Mucosa of stomach (tissue), 1 donor: Measurements from ENCODE around the gene SMAD4.

Experiments used
- H3K27me3 ChIP-seq: one replicate; pipeline ENCODE4 v1.7.0; 2013; ENCODE audit warnings: mild to moderate bottlenecking, low read length; ENCODE audit not compliant: control insufficient read depth, insufficient read depth
- H3K36me3 ChIP-seq: one replicate; pipeline ENCODE4 v1.7.0; 2013; ENCODE audit warnings: low read length; ENCODE audit not compliant: control insufficient read depth, insufficient read depth
- H3K4me1 ChIP-seq: one replicate; pipeline ENCODE4 v1.7.0; 2013; ENCODE audit warnings: mild to moderate bottlenecking, low read length; ENCODE audit not compliant: control insufficient read depth, insufficient read depth
- H3K4me3 ChIP-seq: one replicate; pipeline ENCODE4 v1.7.0; 2013; ENCODE audit warnings: low read length
- H3K9ac ChIP-seq: one replicate; pipeline ENCODE4 v1.7.0; 2013; ENCODE audit warnings: mild to moderate bottlenecking, low read length, moderate library complexity
- H3K9me3 ChIP-seq: one replicate; pipeline ENCODE4 v1.7.0; 2013; ENCODE audit warnings: mild to moderate bottlenecking, low read length, moderate library complexity; ENCODE audit not compliant: control insufficient read depth
- donor health status: Pancreatic carcinoma.

Gene SMAD4

GRCh38 chr18:51028201-51028805, 1.7 kb upstream of the SMAD4 start:
- Histone ChIP-seq H3K36me3 (no peaks in the 10 kb centered on the region), H3K4me1 (peaks cover 24% of the 10 kb centered on the region), H3K27me3 (no peaks in the 10 kb centered on the region), H3K9me3 (no peaks in the 10 kb centered on the region), H3K4me3 (no peak overlapping the region), H3K9ac (no peak overlapping the region)

- Histone ChIP-seq H3K27me3 (no peaks in the 10 kb centered on the region), H3K9me3 (no peaks in the 10 kb centered on the region), H3K9ac (peak overlapping the region; percentile 97), H3K4me1 (peaks cover 24% of the 10 kb centered on the region), H3K4me3 (peak overlapping the region; percentile 75), H3K36me3 (no peaks in the 10 kb centered on the region)
These were observed 677 bp upstream of the SMAD4 start for GRCh38 chr18:51029378-51029693.

- no peaks in the 10 kb centered on the region for H3K27me3 ChIP-seq
- H3K9me3 ChIP-seq = no peaks in the 10 kb centered on the region
- peak overlapping the region; percentile 97 for H3K9ac ChIP-seq
- peak overlapping the region; percentile 29 for H3K4me3 ChIP-seq
- no peaks in the 10 kb centered on the region for H3K36me3 ChIP-seq
- peaks cover 24% of the 10 kb centered on the region for H3K4me1 ChIP-seq
These were observed 685 bp downstream of the SMAD4 start for GRCh38 chr18:51030537-51031258.

- Histone ChIP-seq H3K9ac (peak overlapping the region; percentile 18), H3K27me3 (no peaks in the 10 kb centered on the region), H3K9me3 (no peaks in the 10 kb centered on the region), H3K4me3 (no peak overlapping the region), H3K4me1 (peaks cover 25% of the 10 kb centered on the region), H3K36me3 (no peaks in the 10 kb centered on the region)
These were observed 2.2 kb downstream of the SMAD4 start for GRCh38 chr18:51032193-51032592.

- no peaks in the 10 kb centered on the region for H3K27me3 ChIP-seq
- H3K9ac ChIP-seq = peak overlapping the region; percentile 27
- H3K4me3 ChIP-seq = no peak overlapping the region
- H3K4me1 ChIP-seq = peaks cover 22% of the 10 kb centered on the region
- no peaks in the 10 kb centered on the region for H3K36me3 ChIP-seq
- H3K9me3 ChIP-seq = no peaks in the 10 kb centered on the region
These were observed 7.2 kb downstream of the SMAD4 start for GRCh38 chr18:51037230-51037629.

GRCh38 chr18:51038110-51038509, 8.1 kb downstream of the SMAD4 start:
- H3K4me3 ChIP-seq = no peak overlapping the region
- H3K9me3 ChIP-seq = no peaks in the 10 kb centered on the region
- peaks cover 14% of the 10 kb centered on the region for H3K4me1 ChIP-seq
- H3K36me3 ChIP-seq = no peaks in the 10 kb centered on the region
- peak overlapping the region; percentile 27 for H3K9ac ChIP-seq
- H3K27me3 ChIP-seq = no peaks in the 10 kb centered on the region

- Histone ChIP-seq H3K4me1 (peaks cover 19% of the 10 kb centered on the region), H3K9me3 (no peaks in the 10 kb centered on the region), H3K9ac (no peak overlapping the region), H3K4me3 (no peak overlapping the region), H3K36me3 (no peaks in the 10 kb centered on the region), H3K27me3 (no peaks in the 10 kb centered on the region)
These were observed 9.4 kb downstream of the SMAD4 start for GRCh38 chr18:51039138-51040112.

- Histone ChIP-seq H3K4me1 (peaks cover 25% of the 10 kb centered on the region), H3K4me3 (no peak overlapping the region), H3K36me3 (no peaks in the 10 kb centered on the region), H3K9ac (no peak overlapping the region), H3K27me3 (no peaks in the 10 kb centered on the region), H3K9me3 (no peaks in the 10 kb centered on the region)
These were observed 11.8 kb downstream of the SMAD4 start for GRCh38 chr18:51041677-51042352.

GRCh38 chr18:51044928-51045585, 15.0 kb downstream of the SMAD4 start:
- peaks cover 11% of the 10 kb centered on the region for H3K4me1 ChIP-seq
- H3K4me3 ChIP-seq = no peak overlapping the region

GRCh38 chr18:51048190-51048589, 18.2 kb downstream of the SMAD4 start:
- Histone ChIP-seq H3K36me3 (no peaks in the 10 kb centered on the region), H3K4me3 (no peak overlapping the region), H3K27me3 (no peaks in the 10 kb centered on the region), H3K9ac (no peak overlapping the region), H3K9me3 (no peaks in the 10 kb centered on the region), H3K4me1 (peaks cover 11% of the 10 kb centered on the region)

More at GRCh38 chr18:51044928-51045585, 15.0 kb downstream of the SMAD4 start:
- H3K27me3 ChIP-seq = no peaks in the 10 kb centered on the region
- no peaks in the 10 kb centered on the region for H3K9me3 ChIP-seq
- H3K9ac ChIP-seq = no peak overlapping the region
- no peaks in the 10 kb centered on the region for H3K36me3 ChIP-seq

- H3K36me3 ChIP-seq = no peaks in the 10 kb centered on the region
These were observed 19.1 kb downstream of the SMAD4 start for GRCh38 chr18:51049137-51049536.

More at GRCh38 chr18:51049137-51049536, 19.1 kb downstream of the SMAD4 start:
- H3K27me3 ChIP-seq = no peaks in the 10 kb centered on the region
- H3K9me3 ChIP-seq = no peaks in the 10 kb centered on the region
- H3K4me3 ChIP-seq = no peak overlapping the region
- peaks cover 9% of the 10 kb centered on the region for H3K4me1 ChIP-seq
- H3K9ac ChIP-seq = no peak overlapping the region
